ENCODE measurements around the gene CDAN1. TPM values are rescaled to one million over a fixed set of nuclear protein-coding genes. Genes with fewer than 3 reads are reported as not detected.
"Not testable (repeated sequence)": the region's sequence is repeated elsewhere in the genome, so short reads cannot be mapped to it uniquely, and the experiment has no call there.

Gene CDAN1
- polyA plus RNA-seq, 3 donors: 17.3 to 27.4 (median 20.8) TPM

- no peak for DNase-seq
Measured at GRCh38 chr15:42716626-42717025, 20.3 kb downstream of the CDAN1 start.

DNA sequence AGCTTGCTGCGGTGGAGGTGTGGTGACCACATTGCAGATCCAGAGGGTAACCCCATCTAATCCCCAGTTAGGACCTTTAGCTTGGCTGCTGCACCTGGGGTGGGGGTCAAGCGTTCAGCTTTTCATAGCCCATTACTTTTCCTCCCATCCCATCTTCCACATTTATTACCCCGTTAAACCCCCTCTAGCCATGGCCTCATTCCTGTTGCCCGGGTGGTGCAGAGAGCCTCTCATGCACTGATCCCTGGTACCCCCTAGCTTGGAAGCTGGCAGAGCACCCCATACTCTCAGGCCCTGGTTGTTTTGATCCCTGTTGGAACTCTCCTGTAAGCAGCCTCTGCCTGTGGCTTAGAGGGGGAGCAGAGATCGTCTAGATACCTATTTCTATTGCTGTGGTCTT is 20.8 kb downstream of the CDAN1 start:
- DNase-seq: no peak

DNA sequence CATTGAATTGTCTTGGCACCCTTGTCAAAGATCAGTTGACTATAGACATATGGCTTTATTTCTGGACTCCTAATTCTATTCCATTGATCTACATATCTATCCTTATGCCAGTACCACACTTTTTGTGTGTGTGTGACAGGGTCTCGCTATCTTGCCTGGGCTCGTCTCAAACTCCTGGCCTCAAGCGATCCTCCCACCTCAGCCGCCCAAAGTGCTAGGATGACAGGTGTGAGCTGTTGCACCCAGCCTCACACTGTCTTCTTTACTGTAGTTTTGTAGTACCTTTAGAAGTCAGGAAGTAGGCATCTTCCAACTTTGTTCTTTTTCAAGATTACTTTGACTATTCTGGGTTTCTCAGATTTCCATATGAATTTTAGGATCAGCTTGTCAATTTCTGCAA is 24.3 kb downstream of the CDAN1 start:
- DNase-seq: no peak

GRCh38 chr15:42711746-42712145 is 25.2 kb downstream of the CDAN1 start:
- no peak for DNase-seq

GRCh38 chr15:42710662-42711061 is 26.3 kb downstream of the CDAN1 start:
- no peak for DNase-seq

DNA sequence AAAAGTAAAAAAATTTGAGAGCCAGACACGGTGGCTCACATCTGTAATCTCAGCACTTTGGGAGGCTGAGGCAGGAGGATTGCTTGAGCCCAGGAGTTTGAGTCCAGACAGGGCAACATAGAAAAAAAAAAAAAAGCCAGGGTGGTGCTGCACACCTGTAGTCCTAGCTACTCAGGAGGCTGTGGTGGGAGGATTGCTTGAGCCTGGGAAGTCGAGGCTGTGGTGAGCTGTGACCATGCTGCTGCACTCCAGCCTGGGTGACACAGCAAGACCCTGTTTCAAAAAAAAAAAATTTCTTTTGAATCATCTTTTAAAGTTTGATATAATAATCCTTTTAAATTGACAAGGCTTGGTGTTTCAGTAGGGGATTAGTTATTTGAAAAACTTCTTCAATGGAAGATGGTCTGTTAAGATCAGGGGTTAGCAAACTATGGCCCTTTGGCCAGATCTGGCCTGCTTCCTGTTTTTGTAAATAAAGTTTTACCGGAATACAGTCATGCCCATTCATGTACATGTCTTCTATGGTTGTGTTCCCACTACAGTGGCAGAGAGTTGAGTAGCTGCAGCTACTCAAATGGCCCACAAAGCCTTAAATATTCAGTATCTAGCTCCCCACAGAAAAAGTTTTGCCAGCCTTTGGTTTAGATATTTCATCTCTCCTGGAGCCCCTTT is 28.9 kb downstream of the CDAN1 start:
- no peak for DNase-seq

DNA sequence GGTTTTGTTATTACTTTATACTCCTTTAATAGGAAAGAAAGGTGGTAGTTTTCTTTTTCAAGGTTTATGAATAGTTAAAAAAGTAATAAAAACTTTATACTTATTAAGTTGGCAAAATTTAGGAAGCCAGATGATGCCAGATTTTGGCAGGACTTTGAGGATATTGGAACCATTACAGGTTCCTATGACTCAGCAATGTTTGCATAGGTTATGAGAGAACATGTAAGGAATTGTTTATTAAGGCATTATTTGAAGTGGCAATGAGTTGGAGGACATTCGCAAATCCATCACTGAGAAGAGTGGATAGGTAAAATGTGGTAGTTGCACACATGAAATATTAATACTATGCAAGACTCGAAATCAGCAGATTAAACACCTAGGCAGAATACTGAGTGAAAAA is 29.9 kb downstream of the CDAN1 start:
- DNase-seq: no peak

- DNase-seq: no peak
Measured at GRCh38 chr15:42705336-42705735, 31.6 kb downstream of the CDAN1 start.

DNA sequence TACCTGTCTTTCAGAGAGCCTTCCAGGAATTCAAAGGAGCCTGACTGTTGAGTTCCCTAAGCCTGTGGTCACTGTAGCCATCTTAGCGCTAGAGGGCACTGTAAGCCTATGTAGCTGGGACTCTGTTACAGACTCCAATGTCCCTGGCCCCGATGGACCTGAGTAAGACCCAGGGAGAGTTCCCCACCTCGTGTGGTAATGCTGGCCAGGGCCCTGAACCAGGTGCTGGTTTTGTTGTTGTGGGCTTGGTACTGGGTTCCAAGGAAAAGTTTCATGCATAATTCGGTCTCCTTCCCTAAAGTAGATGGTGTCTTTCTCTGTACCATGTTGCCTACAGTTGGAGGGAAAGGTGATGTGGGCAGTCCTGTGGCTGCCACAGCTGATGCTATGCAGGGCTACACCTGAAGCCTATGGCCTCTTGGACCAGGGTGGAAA is 32.4 kb downstream of the CDAN1 start:
- peak; percentile 58 for DNase-seq

- no peak for DNase-seq
Measured at GRCh38 chr15:42696626-42697025, 40.3 kb downstream of the CDAN1 start.

DNA sequence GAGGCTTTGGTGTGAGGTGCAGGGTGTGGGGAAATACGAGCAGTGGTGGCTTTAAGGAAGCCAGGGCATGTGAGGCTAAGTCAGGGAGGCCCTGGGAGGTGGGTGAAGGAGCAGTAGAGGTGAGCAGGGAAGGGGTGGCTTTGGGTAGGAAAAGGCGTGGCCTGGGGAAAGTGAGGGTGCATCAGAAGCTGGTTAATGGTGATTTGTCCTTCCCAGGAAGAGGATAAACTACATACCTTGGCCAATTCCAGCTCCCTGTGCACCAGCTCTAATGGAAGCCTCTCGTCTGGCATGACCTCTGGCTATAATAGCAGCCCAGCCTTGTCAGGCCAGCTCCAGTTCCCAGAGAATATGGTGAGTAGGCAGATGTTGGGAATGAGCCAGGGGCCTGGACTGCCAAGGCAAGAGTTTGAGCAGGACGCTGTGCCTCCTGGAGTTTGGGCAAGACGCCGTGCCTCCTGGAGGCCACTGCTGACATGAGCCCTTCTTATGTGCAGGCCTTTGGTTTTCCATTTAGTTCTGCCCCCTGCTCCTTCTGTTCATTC is 41.3 kb downstream of the CDAN1 start:
- DNase-seq: no peak

- no peak for DNase-seq
Measured at GRCh38 chr15:42694398-42694797, 42.5 kb downstream of the CDAN1 start.

GRCh38 chr15:42693942-42694341 is 43.0 kb downstream of the CDAN1 start:
- no peak for DNase-seq

- DNase-seq: no peak
Measured at GRCh38 chr15:42693496-42693895, 43.4 kb downstream of the CDAN1 start.

- no peak for DNase-seq
Measured at GRCh38 chr15:42692997-42693396, 43.9 kb downstream of the CDAN1 start.

GRCh38 chr15:42692536-42692935 is 44.4 kb downstream of the CDAN1 start:
- no peak for DNase-seq

- DNase-seq: no peak
Measured at GRCh38 chr15:42691770-42692169, 45.2 kb downstream of the CDAN1 start.

GRCh38 chr15:42691308-42691707 is 45.6 kb downstream of the CDAN1 start:
- no peak for DNase-seq

DNA sequence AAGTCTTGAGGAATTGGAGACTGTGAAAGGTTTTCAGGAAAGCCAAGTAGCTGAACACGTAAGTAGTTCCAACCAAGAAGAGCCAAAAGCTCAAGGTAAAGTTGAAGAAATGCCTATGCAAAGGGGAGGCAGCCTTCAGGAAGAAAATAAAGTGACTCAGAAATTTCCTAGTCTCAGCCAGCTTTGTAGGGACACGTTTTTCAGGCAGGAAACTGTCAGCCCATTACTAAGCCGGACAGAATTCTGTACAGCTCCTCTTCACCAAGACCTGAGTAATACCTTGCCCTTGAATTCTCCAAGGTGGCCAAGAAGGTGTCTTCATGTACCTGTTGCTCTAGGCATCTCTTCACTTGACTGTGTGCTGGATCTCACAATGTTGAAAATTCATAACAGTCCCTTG is 48.6 kb downstream of the CDAN1 start:
- DNase-seq: no peak

DNA sequence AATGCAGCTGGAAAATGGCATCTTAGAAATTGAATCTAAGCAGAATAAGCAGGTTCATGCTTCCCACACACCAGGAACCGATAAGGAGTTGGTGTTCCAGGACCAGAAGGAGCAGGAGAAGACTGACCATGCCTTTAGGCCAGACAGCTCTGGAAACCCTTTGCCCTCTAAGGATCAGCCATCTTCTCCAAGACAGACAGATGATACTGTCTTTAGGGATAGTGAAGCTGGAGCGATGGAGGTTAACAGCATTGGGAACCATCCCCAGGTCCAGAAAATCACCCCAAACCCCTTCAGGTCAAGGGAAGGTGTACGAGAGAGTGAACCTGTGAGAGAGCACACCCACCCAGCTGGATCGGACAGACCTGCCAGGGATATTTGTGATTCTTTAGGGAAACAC is 49.2 kb downstream of the CDAN1 start:
- DNase-seq: no peak

DNA sequence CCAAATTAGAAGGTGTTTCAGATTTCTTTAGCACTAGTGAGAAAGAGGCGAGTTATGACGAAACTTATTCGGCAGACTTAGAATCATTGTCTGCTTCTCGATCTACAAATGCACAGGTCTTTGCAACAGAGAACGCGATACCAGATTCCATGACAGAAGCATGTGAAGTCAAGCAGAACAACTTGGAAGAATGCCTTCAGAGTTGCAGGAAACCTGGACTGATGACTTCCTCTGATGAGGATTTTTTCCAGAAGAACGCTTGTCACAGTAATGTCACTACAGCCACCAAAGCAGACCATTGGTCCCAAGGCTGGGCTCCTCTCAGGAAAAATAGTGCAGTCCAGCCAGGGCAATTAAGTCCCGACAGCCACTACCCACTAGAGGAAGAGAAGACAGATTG is 50.6 kb downstream of the CDAN1 start:
- no peak for DNase-seq

DNA sequence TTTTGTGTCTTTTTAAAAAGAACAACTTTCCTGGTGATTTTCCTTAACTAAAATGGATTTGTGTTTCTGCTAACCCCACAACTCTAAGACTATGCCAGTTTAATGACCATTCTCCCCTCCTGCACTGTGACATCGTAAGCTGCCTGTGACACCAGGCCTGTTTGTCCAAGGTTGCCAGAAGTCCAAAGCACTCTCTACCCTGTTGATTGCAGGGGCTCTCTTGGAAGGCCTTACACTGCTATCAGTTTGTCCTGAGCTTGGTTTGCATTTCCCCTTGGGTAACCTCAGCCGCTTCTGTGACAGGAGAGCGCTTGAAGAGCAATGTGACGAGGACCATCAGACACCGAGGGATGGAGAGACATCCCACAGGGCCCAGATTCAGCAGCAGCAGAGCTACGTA is 55.8 kb downstream of the CDAN1 start:
- DNase-seq: no peak

- not testable (repeated sequence) for DNase-seq
Measured at GRCh38 chr15:42680142-42680482, 56.8 kb downstream of the CDAN1 start.

All from renal pelvis (tissue), 4 donors.